ENCODE data around the gene EPS15.

The EPS15 gene

GRCh38 chr1:51378871-51379270 lies 140.2 kb downstream of the EPS15 start:
- no peak for DNase-seq (ENCODE audit: low read depth in 2 of 2)

- no peak for DNase-seq (ENCODE audit: low read depth in 2 of 2)
These were observed 145.2 kb downstream of the EPS15 start for GRCh38 chr1:51373898-51374297.

- DNase-seq (ENCODE audit: low read depth in 2 of 2): no peak
These were observed 146.5 kb downstream of the EPS15 start for GRCh38 chr1:51372561-51372960.

GRCh38 chr1:51369171-51369570 lies 149.9 kb downstream of the EPS15 start:
- no peak for DNase-seq (ENCODE audit: low read depth in 2 of 2)

DNA sequence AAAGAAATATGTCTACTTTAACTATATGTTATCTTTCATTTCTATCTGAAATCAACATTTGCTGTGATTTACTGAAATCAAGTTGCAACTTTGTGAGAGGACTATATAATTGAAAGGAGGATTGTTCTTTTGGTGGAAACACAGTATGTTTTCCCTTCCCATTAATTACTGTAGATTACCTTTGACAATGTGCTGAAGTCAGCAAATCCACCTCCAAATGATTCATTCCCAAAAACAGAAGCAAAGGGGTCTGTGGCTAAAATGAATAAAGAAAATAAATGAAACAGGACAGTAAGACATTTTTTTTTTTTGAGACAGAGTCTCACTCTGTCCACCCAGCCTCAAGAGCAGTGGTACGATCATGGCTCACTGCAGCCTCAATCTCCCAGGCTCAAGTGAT lies 153.3 kb downstream of the EPS15 start:
- DNase-seq (ENCODE audit: low read depth in 2 of 2): no peak

DNA sequence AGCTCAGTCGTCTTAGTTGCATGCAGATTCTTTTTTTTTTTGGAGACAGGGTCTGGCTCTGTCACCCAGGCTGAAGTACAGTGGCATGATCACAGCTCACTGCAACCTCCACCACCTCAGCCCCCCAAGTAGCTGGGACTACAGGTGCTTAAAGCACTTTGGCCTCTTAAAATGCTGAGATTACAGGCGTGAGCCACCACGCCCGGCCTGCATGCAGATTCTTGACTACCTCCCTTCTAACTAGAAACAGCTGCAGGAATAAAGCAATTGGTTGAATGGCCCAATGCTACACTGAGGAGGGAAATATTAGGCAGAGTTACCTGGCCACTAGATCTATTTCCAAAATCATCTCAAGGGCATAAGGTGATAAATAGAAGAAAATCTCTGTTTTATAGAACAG lies 159.2 kb downstream of the EPS15 start:
- DNase-seq (ENCODE audit: low read depth in 2 of 2): no peak

DNA sequence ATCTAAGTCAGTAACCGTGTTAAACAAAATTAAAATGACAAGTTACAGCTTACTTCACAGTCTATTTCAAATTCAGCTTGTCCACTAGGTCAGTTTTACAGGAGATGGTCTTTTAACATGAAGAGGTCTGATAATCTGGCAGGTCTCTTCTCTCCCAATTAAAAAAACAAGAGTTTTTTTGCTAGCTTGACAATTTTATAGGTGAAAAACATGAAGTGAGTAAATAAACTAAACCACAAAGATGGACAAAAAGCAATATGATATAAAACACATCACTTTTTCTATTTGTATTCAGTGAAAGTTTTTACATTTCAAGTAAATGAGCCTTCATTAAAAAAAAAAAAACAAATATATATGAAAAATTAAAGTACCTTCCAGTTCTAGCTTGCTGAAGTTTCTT lies 163.7 kb downstream of the EPS15 start:
- DNase-seq (ENCODE audit: low read depth in 2 of 2): no peak

GRCh38 chr1:51354416-51354815 lies 164.7 kb downstream of the EPS15 start:
- no peak for DNase-seq (ENCODE audit: low read depth in 2 of 2)

GRCh38 chr1:51351907-51352306 lies 167.2 kb downstream of the EPS15 start:
- DNase-seq (ENCODE audit: low read depth in 2 of 2): no peak

GRCh38 chr1:51349862-51350261 lies 169.2 kb downstream of the EPS15 start:
- DNase-seq (ENCODE audit: low read depth in 2 of 2): no peak

DNA sequence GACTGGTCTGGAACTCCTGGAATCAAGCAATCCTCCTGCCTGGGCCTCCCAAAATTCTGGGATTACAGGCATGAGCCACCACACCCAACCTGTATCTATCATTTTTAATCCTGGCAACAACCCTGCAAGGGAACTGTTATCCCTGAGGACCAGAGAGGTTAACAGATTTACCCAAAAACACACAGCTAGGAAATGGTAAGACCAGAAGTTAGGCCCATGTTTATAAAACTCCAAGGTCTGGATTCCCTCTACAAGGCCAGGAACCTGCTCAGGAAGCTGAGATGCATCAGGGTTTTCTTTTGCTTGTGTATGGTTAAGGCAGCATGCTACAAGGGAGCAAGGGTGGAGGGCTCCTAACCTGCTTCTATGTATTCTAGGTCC lies 170.9 kb downstream of the EPS15 start:
- no peak for DNase-seq (ENCODE audit: low read depth in 2 of 2)

- DNase-seq (ENCODE audit: low read depth in 2 of 2): no peak
These were observed 171.5 kb downstream of the EPS15 start for GRCh38 chr1:51347398-51348146.

DNA sequence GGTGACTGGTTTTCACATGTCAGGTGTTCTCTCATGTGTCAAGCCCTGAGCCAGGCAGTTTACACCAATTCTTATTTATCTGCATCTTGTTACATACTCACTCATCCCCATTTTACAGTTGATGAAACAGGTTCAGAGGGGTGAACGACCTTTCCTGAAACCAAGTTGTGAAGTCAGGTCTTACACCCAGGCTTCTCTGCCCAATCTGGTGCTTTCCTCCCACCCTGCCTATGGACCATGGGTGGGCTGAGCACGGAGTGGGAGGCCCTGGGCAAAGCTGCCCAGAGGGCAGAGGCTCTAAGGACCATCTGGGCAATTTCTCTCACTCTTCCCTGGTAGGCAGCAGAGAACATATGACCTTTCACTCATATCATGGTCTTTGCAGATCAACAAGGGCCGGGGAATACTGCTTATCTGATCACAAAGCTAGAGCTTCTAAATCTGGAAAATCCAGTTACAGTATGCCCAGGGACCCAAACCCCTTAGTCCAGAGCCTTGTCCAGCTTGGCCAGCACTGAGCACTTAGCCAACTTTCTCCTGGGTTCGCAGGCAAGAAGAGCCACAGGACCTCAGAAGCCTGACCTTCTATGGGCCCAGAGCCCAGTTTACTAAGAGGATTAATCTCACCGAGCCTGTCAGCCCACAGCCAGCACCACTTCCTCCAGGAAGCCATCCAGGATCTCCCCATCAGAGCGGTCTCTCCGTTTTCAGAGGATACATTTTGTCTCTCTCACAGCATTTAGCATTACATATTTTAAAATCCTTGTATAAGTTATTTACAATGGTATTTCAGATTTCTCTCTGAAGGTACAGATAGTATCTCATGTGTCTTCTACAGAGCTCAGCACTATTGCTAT lies 172.8 kb downstream of the EPS15 start:
- DNase-seq (ENCODE audit: low read depth in 2 of 2): no peak

DNA sequence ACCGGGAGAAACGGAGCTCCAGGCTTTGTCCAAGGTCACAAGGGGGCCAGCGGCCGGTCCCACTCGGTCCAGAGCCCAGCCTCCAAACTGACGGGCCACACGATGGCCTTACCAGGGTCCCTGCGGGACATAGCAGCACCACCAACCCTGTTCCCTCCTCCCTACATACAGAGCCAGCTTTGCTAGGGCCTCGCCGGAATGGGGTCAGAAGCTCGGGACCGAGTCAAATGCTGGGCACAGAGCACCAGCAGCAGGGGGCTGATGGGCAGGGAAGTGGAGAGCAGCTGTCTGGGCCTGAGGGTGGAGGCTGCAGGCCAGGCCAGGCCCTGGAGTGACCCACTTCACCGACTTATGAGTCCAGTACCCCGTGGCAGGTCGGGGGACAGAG lies 173.8 kb downstream of the EPS15 start:
- DNase-seq (ENCODE audit: low read depth in 2 of 2): no peak

GRCh38 chr1:51344602-51345299 lies 174.3 kb downstream of the EPS15 start:
- no peak for DNase-seq (ENCODE audit: low read depth in 2 of 2)

GRCh38 chr1:51344276-51344601 lies 174.8 kb downstream of the EPS15 start:
- DNase-seq (ENCODE audit: low read depth in 2 of 2): no peak

GRCh38 chr1:51343624-51344023 lies 175.4 kb downstream of the EPS15 start:
- DNase-seq (ENCODE audit: low read depth in 2 of 2): no peak

GRCh38 chr1:51342591-51343206 lies 176.4 kb downstream of the EPS15 start:
- no peak for DNase-seq (ENCODE audit: low read depth in 2 of 2)

DNA sequence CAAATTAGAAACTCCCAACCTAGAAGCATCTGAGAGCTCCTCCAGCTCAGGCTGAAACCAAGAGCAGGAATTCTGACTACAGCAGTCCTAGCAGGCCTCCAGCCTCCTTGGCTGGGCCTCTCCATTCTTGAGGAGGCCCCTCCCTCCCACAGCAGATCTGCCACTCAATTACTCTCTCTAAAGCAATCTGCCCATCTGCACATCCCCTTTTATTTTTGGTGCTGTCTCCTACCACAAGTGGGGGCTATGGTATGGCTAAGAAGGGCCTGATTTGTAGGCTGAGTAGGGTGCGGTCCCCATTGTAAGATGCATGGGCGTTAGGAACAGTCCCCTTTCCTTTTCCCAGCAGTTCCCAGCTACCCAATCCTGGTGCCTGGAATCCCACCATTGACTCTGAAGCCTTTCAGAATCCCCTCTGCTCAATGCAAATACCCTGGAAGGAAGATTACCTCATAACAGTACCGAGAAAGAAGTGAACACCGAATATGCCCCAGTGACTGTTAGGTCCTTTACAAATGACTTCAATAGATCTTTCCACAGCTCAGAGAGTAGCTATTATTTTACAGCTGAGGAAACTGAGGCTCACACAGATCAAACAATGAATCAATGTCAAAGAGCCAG lies 177.1 kb downstream of the EPS15 start:
- DNase-seq (ENCODE audit: low read depth in 2 of 2): no peak

- no peak for DNase-seq (ENCODE audit: low read depth in 2 of 2)
These were observed 178.7 kb downstream of the EPS15 start for GRCh38 chr1:51340380-51340779.

- DNase-seq (ENCODE audit: low read depth in 2 of 2): no peak
These were observed 182.4 kb downstream of the EPS15 start for GRCh38 chr1:51336711-51337110.

- no peak for DNase-seq (ENCODE audit: low read depth in 2 of 2)
These were observed 183.1 kb downstream of the EPS15 start for GRCh38 chr1:51336004-51336403.
